HFFc6 (cell line): ENCODE data around the gene PPRC1. TPM values are rescaled to one million over a fixed set of nuclear protein-coding genes. Genes with fewer than 3 reads are reported as not detected.
A peak's percentile ranks its signal among the peaks of the same experiment; 100 is the strongest.

Experiments used
- DNase-seq: peaks from one replicate; pipeline ENCODE4 v3.0.0-alpha.2; 2018
- H3K27ac Mint-ChIP-seq: 2 replicates; pipeline ENCODE4 v1.8.0; 2020; ENCODE audit warnings: mild to moderate bottlenecking, mixed read lengths
- H3K27me3 Mint-ChIP-seq: 2 replicates; pipeline ENCODE4 v1.8.0; 2021; ENCODE audit warnings: mild to moderate bottlenecking, moderate library complexity, mixed read lengths; ENCODE audit not compliant: insufficient read depth
- H3K36me3 Mint-ChIP-seq: 2 replicates; pipeline ENCODE4 v1.8.0; 2021; ENCODE audit warnings: low read depth, mixed read lengths
- H3K4me1 Mint-ChIP-seq: 2 replicates; pipeline ENCODE4 v1.8.0; 2020; ENCODE audit warnings: low read depth, mixed read lengths
- H3K4me3 Mint-ChIP-seq: 2 replicates; pipeline ENCODE4 v1.8.0; 2020; ENCODE audit warnings: mild to moderate bottlenecking, moderate library complexity, mixed read lengths
- H3K9me3 Mint-ChIP-seq: 2 replicates; pipeline ENCODE4 v1.8.0; 2020; ENCODE audit warnings: mild to moderate bottlenecking, mixed read lengths
- total RNA-seq, 6 experiments: library from RNA; stranded (reverse); fragmentation: NEBNext Ultra II Directional; extraction: Animal tissue kit (Norgen Biotek cat#: 25700); gene quantifications; 2 replicates in 1 of 6; 3 replicates in 5 of 6; pipeline ENCODE4 v1.2.3, GENCODE V29; 2021
- TF ChIP-seq, protein P1 (sequence below): fragments of 200-600 bp; sonication (generic); IDR thresholded peaks from 2 replicates; pipeline ENCODE4 v1.5.0; 2021; ENCODE audit warnings: antibody characterized with exemption, mild to moderate bottlenecking

Gene PPRC1
- total RNA-seq, 6 experiments from 2014 or later, result 49.4 to 56.6 (median 53.8) TPM

DNA sequence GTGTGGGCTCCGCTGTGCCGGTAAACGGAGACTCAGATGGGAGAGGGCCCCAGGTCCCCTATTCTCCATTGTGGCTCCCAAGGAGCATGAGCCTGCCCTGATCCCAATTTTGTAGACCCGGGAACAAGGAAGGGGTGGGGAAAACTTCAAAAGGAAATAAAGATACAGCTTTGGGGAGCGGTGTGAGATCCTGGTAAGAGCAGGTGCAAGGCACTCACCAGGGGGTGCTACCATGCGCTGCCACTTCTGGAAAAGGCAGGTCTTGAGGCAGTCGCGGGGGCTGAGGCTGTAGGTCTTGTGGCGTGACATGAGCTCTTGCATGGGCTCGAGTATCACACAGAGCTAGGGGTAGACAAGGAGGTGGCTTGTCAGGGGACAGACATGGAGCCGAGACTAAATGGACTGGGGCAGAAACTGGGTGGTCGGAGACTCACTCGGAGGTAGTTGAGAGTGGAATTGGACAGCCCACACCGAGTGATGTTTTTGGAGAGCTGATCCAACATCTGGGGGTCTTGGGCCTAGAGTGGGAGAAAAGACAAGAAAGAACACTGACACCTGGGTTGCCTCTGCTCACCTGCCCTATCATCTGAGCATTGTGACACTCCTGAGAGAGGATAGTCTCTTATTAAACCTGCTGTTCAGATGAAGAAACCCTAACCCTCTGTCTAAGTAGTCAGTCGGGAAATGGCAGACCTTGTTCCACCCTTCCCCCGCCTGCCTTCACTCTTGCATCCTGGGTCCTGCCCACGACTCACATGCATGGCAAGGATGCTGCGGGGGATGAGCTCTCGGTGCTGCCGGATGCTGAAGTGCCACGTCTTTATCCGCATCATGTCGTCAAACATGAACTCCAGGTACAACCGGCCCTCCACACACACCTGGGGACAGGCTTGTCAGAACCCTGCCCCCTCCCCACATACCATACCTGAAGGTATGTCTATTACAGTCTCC, 23.4 kb upstream of the PPRC1 start:
- peaks cover 19% of the 10 kb centered on the region for H3K4me1 Mint-ChIP-seq
- no peaks in the 10 kb centered on the region for H3K27me3 Mint-ChIP-seq
- H3K36me3 Mint-ChIP-seq, result peaks cover 21% of the 10 kb centered on the region
- DNase-seq, result no peak
- H3K27ac Mint-ChIP-seq, result no peak overlapping the region
- no peak overlapping the region for H3K4me3 Mint-ChIP-seq
- no peaks in the 10 kb centered on the region for H3K9me3 Mint-ChIP-seq
- TF ChIP-seq, protein P1, sequence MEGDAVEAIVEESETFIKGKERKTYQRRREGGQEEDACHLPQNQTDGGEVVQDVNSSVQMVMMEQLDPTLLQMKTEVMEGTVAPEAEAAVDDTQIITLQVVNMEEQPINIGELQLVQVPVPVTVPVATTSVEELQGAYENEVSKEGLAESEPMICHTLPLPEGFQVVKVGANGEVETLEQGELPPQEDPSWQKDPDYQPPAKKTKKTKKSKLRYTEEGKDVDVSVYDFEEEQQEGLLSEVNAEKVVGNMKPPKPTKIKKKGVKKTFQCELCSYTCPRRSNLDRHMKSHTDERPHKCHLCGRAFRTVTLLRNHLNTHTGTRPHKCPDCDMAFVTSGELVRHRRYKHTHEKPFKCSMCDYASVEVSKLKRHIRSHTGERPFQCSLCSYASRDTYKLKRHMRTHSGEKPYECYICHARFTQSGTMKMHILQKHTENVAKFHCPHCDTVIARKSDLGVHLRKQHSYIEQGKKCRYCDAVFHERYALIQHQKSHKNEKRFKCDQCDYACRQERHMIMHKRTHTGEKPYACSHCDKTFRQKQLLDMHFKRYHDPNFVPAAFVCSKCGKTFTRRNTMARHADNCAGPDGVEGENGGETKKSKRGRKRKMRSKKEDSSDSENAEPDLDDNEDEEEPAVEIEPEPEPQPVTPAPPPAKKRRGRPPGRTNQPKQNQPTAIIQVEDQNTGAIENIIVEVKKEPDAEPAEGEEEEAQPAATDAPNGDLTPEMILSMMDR, result no peak

DNA sequence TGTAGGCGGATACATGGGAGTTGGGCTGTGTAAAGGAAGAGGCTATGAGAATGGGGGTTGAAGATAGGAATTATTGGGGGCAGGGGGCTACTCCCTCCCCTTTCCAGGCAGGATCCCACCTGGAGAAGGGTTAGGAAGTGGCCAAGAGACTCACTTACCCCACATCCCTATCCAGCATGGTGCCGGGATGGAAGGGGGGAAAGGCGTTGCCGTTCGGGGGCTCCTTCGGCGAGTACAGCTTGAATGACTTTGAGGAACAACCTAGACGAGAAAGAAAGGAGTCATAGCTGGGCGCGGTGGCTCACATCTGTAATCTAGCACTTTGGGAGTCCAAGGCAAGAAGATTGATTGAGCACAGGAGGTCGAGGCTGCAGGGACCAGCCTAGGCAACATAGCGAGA, 21.6 kb upstream of the PPRC1 start:
- DNase-seq, result no peak
- Mint-ChIP-seq H3K9me3 (no peaks in the 10 kb centered on the region), H3K36me3 (peaks cover 21% of the 10 kb centered on the region), H3K4me3 (no peak overlapping the region), H3K27me3 (no peaks in the 10 kb centered on the region), H3K27ac (no peak overlapping the region; the same call in 1 of the 2 replicates), H3K4me1 (peaks cover 36% of the 10 kb centered on the region)
- TF ChIP-seq, protein P1, result no peak

DNA sequence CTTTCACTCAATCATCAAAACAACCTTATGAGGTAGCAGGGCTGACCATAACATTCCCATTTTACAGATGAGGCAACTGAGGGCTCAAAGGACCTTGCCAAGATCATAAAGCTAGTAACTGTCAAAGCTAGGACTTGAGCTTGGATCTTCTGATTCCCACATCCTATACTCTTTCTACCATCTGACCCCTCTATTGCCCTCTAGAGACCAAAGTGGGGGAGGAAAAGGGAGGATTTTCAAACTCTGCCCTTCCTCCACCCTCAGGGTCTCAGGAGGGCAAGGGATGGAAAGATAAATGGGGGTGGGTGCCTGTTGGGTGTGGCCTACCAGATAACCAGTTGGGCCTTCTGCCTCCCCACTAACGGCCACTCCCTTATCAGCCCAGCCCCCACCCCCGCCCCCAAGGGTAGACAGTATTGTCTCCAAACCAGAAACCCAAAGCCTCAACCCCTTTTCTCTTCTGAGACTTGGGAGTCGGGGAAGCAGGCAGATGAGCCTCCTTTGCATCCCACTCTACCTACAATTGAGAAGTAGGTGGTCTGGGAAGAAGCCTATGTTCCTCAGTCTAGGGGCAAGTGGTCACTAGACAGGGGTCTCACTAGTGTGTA, 20.5 kb upstream of the PPRC1 start:
- Mint-ChIP-seq H3K36me3 (peaks cover 21% of the 10 kb centered on the region), H3K27ac (no peak overlapping the region), H3K4me3 (peak overlapping the region; percentile 94; the same call in 1 of the 2 replicates), H3K27me3 (no peaks in the 10 kb centered on the region), H3K9me3 (no peaks in the 10 kb centered on the region), H3K4me1 (peaks cover 46% of the 10 kb centered on the region)
- DNase-seq, result no peak
- TF ChIP-seq, protein P1, result peak; percentile 36; the same call in 1 of the 2 replicates

DNA sequence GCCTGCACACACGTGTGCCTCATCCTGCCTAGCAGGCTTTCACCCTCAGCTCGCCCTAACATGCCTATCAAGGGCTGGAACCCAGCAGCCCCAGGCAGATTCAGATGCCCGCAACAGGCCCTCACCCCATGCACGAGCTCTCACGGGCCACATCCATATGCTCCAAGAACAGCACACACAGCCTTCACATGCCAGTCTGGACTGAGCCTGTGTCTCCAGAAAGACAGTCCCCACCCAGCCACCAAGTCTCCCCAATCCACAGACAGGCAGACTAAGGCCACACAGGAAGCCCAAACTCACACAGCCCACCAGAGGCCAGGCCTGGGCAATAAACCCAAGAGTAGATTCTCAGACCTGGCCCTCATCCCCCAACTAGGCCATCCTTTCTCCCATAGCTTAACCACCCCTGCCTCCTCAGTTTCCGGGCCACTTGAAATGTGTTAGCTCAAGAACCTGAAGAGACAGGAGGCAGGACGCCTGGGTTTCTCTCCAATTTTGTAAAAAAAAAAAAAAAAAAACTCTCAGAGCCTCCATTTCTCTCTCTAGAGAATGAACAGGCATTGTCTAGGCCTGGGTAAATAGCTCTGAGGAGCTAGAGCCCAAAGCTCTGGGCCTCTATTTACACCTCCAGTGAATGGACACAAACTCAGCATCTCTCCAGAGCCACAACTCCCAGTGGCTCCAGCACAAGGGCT, 19.4 kb upstream of the PPRC1 start:
- Mint-ChIP-seq H3K4me1 (peaks cover 57% of the 10 kb centered on the region), H3K9me3 (no peaks in the 10 kb centered on the region), H3K4me3 (peak overlapping the region; percentile 94), H3K27me3 (no peaks in the 10 kb centered on the region), H3K36me3 (peaks cover 21% of the 10 kb centered on the region), H3K27ac (peak overlapping the region; percentile 68)
- TF ChIP-seq, protein P1, result no peak
- DNase-seq, result no peak
